Panc1 (cell line): ENCODE measurements around the gene TMEM132C.

ENCODE experiments used
- TCF7L2 ChIP-seq: IDR thresholded peaks from 2 replicates; pipeline ENCODE4 v1.6.1; 2011; ENCODE audit warnings: mild to moderate bottlenecking, low read depth, low read length, inconsistent platforms
- TF ChIP-seq, protein P1 (sequence below): fragments of 450-650 bp; IDR thresholded peaks from 2 replicates; pipeline ENCODE4 v1.5.1; 2017; ENCODE audit warnings: mild to moderate bottlenecking
- TF ChIP-seq, protein P2 (sequence below), 2 experiments: IDR thresholded peaks; 2 replicates each; pipeline ENCODE4 v1.6.1; 2011 to 2012; ENCODE audit warnings: low read depth in 2 of 2, control low read depth in 1 of 2, low read length in 1 of 2, mild to moderate bottlenecking in 1 of 2, moderate library complexity in 1 of 2; ENCODE audit not compliant: insufficient read depth in 1 of 2

DNA sequence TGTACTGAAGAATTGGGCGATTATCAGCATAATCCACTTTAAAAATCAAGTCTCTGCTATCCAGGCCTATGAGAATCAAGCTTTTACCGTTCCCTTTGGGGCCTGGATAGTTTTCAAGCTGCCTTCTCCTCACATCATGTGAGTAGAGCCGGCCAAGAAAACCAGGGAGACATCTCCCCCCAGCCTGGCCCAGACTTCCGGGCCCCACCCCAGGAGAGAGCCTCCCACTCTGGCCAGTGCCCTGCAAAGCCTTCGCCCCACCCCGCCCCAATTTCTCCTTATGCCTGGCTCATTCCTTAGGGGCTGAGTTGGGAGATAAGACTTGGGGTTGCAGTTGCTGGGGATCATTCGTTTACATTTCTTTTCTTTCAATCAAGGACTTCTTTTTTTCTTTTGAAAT lies 1.4 kb upstream of the TMEM132C start:
- TF ChIP-seq, protein P1, sequence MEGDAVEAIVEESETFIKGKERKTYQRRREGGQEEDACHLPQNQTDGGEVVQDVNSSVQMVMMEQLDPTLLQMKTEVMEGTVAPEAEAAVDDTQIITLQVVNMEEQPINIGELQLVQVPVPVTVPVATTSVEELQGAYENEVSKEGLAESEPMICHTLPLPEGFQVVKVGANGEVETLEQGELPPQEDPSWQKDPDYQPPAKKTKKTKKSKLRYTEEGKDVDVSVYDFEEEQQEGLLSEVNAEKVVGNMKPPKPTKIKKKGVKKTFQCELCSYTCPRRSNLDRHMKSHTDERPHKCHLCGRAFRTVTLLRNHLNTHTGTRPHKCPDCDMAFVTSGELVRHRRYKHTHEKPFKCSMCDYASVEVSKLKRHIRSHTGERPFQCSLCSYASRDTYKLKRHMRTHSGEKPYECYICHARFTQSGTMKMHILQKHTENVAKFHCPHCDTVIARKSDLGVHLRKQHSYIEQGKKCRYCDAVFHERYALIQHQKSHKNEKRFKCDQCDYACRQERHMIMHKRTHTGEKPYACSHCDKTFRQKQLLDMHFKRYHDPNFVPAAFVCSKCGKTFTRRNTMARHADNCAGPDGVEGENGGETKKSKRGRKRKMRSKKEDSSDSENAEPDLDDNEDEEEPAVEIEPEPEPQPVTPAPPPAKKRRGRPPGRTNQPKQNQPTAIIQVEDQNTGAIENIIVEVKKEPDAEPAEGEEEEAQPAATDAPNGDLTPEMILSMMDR = no peak
- TF ChIP-seq TCF7L2 = no peak
- TF ChIP-seq, protein P2, sequence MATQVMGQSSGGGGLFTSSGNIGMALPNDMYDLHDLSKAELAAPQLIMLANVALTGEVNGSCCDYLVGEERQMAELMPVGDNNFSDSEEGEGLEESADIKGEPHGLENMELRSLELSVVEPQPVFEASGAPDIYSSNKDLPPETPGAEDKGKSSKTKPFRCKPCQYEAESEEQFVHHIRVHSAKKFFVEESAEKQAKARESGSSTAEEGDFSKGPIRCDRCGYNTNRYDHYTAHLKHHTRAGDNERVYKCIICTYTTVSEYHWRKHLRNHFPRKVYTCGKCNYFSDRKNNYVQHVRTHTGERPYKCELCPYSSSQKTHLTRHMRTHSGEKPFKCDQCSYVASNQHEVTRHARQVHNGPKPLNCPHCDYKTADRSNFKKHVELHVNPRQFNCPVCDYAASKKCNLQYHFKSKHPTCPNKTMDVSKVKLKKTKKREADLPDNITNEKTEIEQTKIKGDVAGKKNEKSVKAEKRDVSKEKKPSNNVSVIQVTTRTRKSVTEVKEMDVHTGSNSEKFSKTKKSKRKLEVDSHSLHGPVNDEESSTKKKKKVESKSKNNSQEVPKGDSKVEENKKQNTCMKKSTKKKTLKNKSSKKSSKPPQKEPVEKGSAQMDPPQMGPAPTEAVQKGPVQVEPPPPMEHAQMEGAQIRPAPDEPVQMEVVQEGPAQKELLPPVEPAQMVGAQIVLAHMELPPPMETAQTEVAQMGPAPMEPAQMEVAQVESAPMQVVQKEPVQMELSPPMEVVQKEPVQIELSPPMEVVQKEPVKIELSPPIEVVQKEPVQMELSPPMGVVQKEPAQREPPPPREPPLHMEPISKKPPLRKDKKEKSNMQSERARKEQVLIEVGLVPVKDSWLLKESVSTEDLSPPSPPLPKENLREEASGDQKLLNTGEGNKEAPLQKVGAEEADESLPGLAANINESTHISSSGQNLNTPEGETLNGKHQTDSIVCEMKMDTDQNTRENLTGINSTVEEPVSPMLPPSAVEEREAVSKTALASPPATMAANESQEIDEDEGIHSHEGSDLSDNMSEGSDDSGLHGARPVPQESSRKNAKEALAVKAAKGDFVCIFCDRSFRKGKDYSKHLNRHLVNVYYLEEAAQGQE (IDR thresholded peaks at IDR 0.05; ENCODE audit: insufficient read depth in 1 of 2, low read depth in 2 of 2, low read length in 1 of 2) = no peak
